ENCODE data around the gene UPK2. TPM values are rescaled to one million over a fixed set of nuclear protein-coding genes. Genes with fewer than 3 reads are reported as not detected.
"Not testable (repeated sequence)": the region's sequence is repeated elsewhere in the genome, so short reads cannot be mapped to it uniquely, and the experiment has no call there.

UPK2 gene
- total RNA-seq, 2 experiments from 2014 or later = not detected

DNA sequence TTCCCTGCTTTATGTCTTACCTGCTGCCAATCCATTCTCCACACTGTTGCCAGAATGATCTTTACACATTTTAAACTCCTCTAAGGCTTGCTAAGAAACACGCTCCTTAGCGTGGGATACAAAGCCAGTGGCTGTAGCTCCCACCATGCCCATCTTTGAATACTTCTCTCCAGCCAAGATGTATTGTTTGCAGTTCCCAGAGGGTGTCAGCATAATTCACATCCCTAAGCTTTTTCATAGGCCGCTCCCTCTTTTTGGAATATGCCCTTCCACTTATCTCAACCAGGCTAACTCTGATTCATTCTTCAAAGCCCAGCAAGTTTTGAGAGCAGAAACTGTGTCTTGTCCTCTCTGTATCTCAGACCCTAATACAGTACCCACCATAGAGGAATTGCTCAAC lies 8.1 kb upstream of the UPK2 start:
- ChIA-PET POLR2A (no interaction called here), CTCF (interaction anchor here (1.4 to 1.6 kb wide), 3 partner anchors 8 to 159 kb away, joined by 3 to 4 read pairs (median 4); partner anchors contain the start of gene UPK2)
- peaks cover 22% of the 10 kb centered on the region for H3K27me3 Mint-ChIP-seq (ENCODE audit: low read depth)
- peaks cover 10% of the 10 kb centered on the region for H3K4me1 Mint-ChIP-seq (ENCODE audit: low read depth)
- no peak overlapping the region for H3K4me3 Mint-ChIP-seq
- no peak for DNase-seq
- ATAC-seq = no peak
- H3K36me3 Mint-ChIP-seq (ENCODE audit: low read depth) = no peaks in the 10 kb centered on the region
- no peak overlapping the region for H3K27ac Mint-ChIP-seq
- no peaks in the 10 kb centered on the region for H3K9me3 Mint-ChIP-seq (ENCODE audit: insufficient read depth)

DNA sequence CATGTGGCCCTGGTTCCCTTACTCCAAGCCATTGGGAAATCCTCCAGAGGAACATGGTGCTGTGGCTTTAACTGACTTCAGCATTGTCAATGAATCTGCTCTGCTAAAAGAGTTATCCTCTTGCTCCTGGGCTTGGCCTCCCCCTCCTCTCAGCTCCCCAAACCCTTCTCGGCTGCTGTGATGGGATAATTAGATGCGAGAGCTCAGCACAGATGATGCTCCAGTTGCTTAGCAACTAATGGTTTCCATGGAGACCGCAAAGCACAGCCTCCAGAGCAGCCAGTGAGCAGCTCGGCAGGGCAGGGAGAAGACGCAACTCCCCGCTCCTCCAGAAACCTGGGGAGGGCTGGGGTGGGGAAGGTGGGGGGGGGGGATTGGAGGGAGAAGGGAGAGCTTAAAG lies 2.8 kb upstream of the UPK2 start:
- ATAC-seq = no peak
- no peak overlapping the region for H3K27ac Mint-ChIP-seq
- POLR2A ChIA-PET = no interaction called here
- H3K9me3 Mint-ChIP-seq (ENCODE audit: insufficient read depth) = no peaks in the 10 kb centered on the region
- peaks cover 5% of the 10 kb centered on the region for H3K4me1 Mint-ChIP-seq (ENCODE audit: low read depth)
- H3K4me3 Mint-ChIP-seq = no peak overlapping the region
- CTCF ChIA-PET = interaction anchor here (0.6 to 1.1 kb wide), 4 partner anchors 22 to 263 kb away, joined by 3 read pairs; no protein-coding TSS in a partner anchor
- DNase-seq = no peak
- peaks cover 14% of the 10 kb centered on the region for H3K27me3 Mint-ChIP-seq (ENCODE audit: low read depth)
- H3K36me3 Mint-ChIP-seq (ENCODE audit: low read depth) = no peaks in the 10 kb centered on the region

DNA sequence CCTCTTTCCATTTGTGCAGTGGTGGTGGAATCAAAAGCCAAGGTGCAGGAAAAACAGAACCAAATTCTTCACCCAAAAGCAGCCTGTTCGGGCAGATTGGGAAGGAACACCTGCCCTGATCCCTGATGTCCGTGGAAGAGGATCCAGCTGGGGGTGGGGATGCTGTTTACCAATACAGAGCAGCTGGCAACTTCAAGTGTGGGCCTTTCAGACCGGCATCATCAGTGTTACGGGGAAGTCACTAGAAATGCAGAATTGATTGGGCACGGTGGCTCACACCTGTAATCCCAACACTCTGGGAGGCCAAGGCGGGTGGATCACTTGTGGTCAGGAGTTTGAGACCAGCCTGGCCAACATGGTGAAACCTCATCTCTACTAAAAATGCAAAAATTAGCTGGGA lies 2.1 kb upstream of the UPK2 start:
- H3K36me3 Mint-ChIP-seq (ENCODE audit: low read depth); H3K27ac Mint-ChIP-seq; ATAC-seq; H3K9me3 Mint-ChIP-seq (ENCODE audit: insufficient read depth); H3K4me1 Mint-ChIP-seq (ENCODE audit: low read depth); H3K4me3 Mint-ChIP-seq; DNase-seq; POLR2A ChIA-PET: not testable (repeated sequence)
- H3K27me3 Mint-ChIP-seq (ENCODE audit: low read depth) = peaks cover 13% of the 10 kb centered on the region
- CTCF ChIA-PET = interaction anchor here (0.8 to 1.5 kb wide), 5 partner anchors 14 to 359 kb away, joined by 3 to 6 read pairs (median 3); no protein-coding TSS in a partner anchor

DNA sequence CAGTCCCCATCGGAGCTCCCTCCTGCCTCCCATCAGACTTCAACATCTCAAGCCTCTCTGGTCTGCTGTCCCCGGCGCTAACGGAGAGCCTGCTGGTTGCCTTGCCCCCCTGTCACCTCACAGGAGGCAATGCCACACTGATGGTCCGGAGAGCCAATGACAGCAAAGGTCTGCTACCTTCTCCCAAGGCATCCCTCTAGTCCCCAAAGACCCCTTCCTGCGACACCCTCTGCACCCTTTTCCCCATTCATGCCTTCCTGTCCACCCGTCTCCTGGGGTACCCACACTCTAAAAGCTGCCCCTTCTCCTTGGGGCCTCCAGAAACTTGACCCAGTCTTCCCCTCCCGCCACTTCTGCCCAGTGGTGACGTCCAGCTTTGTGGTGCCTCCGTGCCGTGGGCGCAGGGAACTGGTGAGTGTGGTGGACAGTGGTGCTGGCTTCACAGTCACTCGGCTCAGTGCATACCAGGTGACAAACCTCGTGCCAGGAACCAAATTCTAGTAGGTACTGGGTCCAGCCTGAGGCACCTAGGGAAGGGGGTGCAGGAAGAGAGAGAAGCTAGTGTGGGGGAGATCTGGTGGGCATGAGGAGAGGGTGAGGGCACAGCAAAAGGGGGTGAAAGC lies 860 bp downstream of the UPK2 start:
- H3K9me3 Mint-ChIP-seq (ENCODE audit: insufficient read depth) = no peaks in the 10 kb centered on the region
- ATAC-seq (no peak), DNase-seq (no peak)
- H3K4me3 Mint-ChIP-seq = no peak overlapping the region
- H3K27me3 Mint-ChIP-seq (ENCODE audit: low read depth) = peaks cover 5% of the 10 kb centered on the region
- no peak overlapping the region for H3K27ac Mint-ChIP-seq
- H3K4me1 Mint-ChIP-seq (ENCODE audit: low read depth) = peaks cover 5% of the 10 kb centered on the region
- CTCF ChIA-PET = interaction anchor here (1.0 to 2.2 kb wide), 16 partner anchors 10 to 362 kb away, joined by 3 to 15 read pairs (median 5); no protein-coding TSS in a partner anchor
- no peaks in the 10 kb centered on the region for H3K36me3 Mint-ChIP-seq (ENCODE audit: low read depth)
- POLR2A ChIA-PET = interaction anchor here (0.6 to 0.8 kb wide), 2 partner anchors 48 to 166 kb away, joined by 3 read pairs; partner anchors contain the start of gene DDX6

DNA sequence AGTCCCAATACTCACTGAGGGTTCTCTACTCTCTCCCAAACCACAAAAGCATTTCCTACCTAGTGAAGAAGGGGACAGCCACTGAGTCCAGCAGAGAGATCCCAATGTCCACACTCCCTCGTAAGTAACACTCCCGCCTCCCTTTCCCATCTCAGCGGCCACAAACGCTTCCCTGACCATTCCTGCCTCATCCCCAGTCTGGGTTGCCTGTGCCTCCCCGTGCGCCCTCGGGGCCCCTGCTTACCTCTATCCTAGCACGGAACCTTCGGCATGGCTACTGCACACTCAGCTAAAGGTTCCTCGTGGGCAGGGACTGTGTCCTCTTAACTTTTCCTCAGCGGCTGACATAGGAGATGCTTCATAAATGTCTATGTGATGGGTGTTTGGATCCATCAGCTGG lies 1.5 kb downstream of the UPK2 start:
- ChIA-PET CTCF (interaction anchor here (1.1 to 2.2 kb wide), 13 partner anchors 10 to 363 kb away, joined by 3 to 15 read pairs (median 5); no protein-coding TSS in a partner anchor), POLR2A (interaction anchor here (0.6 to 0.8 kb wide), 2 partner anchors 48 to 167 kb away, joined by 3 read pairs; partner anchors contain the start of gene DDX6)
- Mint-ChIP-seq H3K4me3 (no peak overlapping the region), H3K9me3 (ENCODE audit: insufficient read depth) (no peaks in the 10 kb centered on the region), H3K27me3 (ENCODE audit: low read depth) (peaks cover 5% of the 10 kb centered on the region), H3K27ac (no peak overlapping the region), H3K4me1 (ENCODE audit: low read depth) (peaks cover 5% of the 10 kb centered on the region), H3K36me3 (ENCODE audit: low read depth) (no peaks in the 10 kb centered on the region)
- no peak for ATAC-seq
- DNase-seq = no peak

DNA sequence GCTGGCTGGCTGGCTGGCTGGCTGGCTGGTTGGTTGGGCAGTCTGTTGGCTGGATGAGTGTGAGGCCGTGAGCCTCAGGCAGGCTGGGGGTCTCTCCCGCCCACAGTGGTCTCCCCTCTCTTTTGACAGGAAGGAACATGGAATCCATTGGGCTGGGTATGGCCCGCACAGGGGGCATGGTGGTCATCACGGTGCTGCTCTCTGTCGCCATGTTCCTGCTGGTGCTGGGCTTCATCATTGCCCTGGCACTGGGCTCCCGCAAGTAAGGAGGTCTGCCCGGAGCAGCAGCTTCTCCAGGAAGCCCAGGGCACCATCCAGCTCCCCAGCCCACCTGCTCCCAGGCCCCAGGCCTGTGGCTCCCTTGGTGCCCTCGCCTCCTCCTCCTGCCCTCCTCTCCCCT lies 1.9 kb downstream of the UPK2 start:
- ChIA-PET CTCF (interaction anchor here (1.2 to 2.2 kb wide), 5 partner anchors 22 to 268 kb away, joined by 5 to 15 read pairs (median 12); no protein-coding TSS in a partner anchor), POLR2A (no interaction called here)
- Mint-ChIP-seq H3K4me1 (ENCODE audit: low read depth) (peaks cover 5% of the 10 kb centered on the region), H3K27ac (no peak overlapping the region), H3K36me3 (ENCODE audit: low read depth) (no peaks in the 10 kb centered on the region), H3K4me3 (no peak overlapping the region), H3K27me3 (ENCODE audit: low read depth) (peaks cover 5% of the 10 kb centered on the region), H3K9me3 (ENCODE audit: insufficient read depth) (no peaks in the 10 kb centered on the region)
- ATAC-seq (no peak), DNase-seq (no peak)

DNA sequence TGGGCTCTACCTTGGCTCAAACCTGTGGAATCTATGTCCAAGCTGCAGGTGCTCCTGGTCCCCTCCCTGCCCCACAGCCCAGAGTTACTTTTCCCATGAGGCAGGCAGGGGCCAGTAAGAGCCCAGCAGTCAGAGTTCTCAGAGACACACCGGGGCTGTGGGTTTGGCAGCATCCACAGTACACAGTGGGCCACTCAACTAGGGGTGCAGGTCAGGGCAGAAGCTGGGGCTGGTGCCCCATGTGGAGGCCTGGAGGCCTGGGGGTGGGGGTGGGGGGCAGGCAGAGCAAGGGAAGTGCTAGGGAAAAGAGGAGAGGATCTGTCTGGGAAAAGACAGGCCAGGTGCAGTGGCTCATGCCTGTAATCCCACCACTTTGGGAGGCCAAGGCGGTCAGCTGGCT lies 2.5 kb downstream of the UPK2 start:
- peaks cover 5% of the 10 kb centered on the region for H3K27me3 Mint-ChIP-seq (ENCODE audit: low read depth)
- H3K4me1 Mint-ChIP-seq (ENCODE audit: low read depth) = peaks cover 5% of the 10 kb centered on the region
- no peak for ATAC-seq
- POLR2A ChIA-PET = no interaction called here
- H3K9me3 Mint-ChIP-seq (ENCODE audit: insufficient read depth) = no peaks in the 10 kb centered on the region
- no peak for DNase-seq
- CTCF ChIA-PET = interaction anchor here (1.7 kb wide), 1 partner anchor 52 kb away, joined by 4 read pairs; no protein-coding TSS in a partner anchor
- no peaks in the 10 kb centered on the region for H3K36me3 Mint-ChIP-seq (ENCODE audit: low read depth)
- no peak overlapping the region for H3K4me3 Mint-ChIP-seq
- H3K27ac Mint-ChIP-seq = no peak overlapping the region

DNA sequence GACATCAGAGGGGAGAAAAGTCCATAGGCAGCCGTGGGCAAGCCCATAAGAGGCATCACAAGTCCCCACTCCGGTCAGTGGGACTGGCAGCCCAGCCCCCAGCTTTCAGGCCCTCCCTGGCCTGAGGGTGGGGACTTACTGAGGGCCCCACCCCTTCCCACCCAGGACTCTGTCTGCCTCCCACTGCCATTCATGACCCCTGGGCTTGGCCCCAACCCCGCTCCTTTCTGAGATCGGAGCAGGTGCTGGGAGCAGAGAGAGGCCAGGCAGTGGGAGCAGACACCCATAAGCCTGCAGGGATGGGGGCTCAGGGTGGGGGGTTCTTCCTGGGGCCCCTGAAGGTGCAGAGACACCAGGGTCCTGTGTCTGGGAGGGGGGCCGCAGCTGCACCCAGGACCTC lies 5.1 kb downstream of the UPK2 start:
- Mint-ChIP-seq H3K9me3 (ENCODE audit: insufficient read depth) (no peaks in the 10 kb centered on the region), H3K27ac (no peak overlapping the region), H3K36me3 (ENCODE audit: low read depth) (no peaks in the 10 kb centered on the region), H3K27me3 (ENCODE audit: low read depth) (no peaks in the 10 kb centered on the region), H3K4me1 (ENCODE audit: low read depth) (peaks cover 5% of the 10 kb centered on the region), H3K4me3 (no peak overlapping the region)
- POLR2A ChIA-PET = no interaction called here
- CTCF ChIA-PET = no interaction called here
- ATAC-seq (no peak), DNase-seq (no peak)

DNA sequence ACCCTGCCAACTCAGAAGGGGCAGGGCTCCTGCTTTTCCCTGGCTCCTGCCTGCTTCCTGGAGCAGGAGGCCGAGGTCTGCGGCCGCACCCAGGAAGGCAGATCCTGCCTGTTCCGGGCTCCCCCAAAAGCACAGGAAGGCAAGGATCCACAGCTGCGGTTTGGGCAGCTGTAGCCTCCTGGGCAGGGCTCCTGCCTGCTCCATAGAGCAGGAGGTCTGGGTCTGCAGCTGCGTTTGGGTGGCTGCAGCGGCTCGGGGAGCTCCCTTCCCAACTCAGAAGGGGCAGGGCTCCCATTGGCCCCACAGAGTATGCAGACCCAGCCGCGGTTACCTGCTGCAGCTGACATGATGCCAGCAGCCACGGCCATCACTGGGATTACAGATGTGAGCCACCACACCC lies 5.5 kb downstream of the UPK2 start:
- ChIA-PET POLR2A (no interaction called here), CTCF (no interaction called here)
- DNase-seq (no peak), ATAC-seq (no peak)
- Mint-ChIP-seq H3K4me3 (no peak overlapping the region), H3K36me3 (ENCODE audit: low read depth) (no peaks in the 10 kb centered on the region), H3K27me3 (ENCODE audit: low read depth) (no peaks in the 10 kb centered on the region), H3K4me1 (ENCODE audit: low read depth) (peaks cover under 1% of the 10 kb centered on the region), H3K27ac (no peak overlapping the region), H3K9me3 (ENCODE audit: insufficient read depth) (no peaks in the 10 kb centered on the region)

DNA sequence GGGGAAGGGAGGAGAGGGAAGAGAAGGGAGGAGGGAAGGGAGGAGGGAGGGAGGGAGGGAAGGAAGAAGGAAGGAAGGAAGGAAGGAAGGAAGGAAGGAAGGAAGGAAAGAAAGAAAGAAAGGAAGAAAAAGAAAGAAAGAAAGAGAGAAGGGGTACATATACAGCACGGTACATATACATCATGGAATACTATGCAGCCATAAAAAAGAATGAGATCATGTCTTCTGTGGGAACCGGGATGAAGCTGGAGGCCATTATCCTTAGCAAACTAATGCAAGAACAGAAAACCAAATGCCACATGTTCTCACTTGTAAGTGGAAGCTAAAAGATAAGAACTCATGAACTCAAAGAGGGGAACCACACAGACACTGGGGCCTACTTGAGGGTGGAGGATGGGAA lies 13.4 kb downstream of the UPK2 start:
- H3K4me1 Mint-ChIP-seq (ENCODE audit: low read depth); DNase-seq; H3K27me3 Mint-ChIP-seq (ENCODE audit: low read depth); POLR2A ChIA-PET; H3K9me3 Mint-ChIP-seq (ENCODE audit: insufficient read depth); H3K4me3 Mint-ChIP-seq; CTCF ChIA-PET; H3K27ac Mint-ChIP-seq; ATAC-seq; H3K36me3 Mint-ChIP-seq (ENCODE audit: low read depth): not testable (repeated sequence)

DNA sequence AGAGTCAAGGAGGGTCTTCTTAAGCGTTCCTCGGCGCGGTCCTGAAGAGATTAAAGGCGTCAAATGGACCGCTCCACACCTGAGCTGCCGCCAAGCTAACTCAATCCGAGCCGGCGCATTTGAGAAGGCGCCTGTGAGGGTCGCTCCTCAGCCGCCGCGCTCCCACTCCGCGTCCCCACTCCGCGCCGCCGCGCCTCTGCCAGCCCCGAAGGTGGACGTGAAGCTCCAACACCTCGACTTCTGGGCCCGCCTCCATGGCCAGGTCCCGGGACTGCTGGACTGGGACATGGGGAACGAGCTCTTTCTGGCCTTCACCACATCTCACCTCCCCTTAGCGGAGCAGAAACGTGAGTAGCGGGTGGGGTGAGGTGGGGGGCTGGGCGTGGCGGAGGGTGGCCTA lies 15.5 kb downstream of the UPK2 start, which contains the start of gene FOXR1:
Gene FOXR1, plus strand, starts transcription at position 116 of the 400 bp plus-strand sequence. Its CDS starts 171 bp downstream, at position 287.
- Mint-ChIP-seq H3K36me3 (ENCODE audit: low read depth) (no peaks in the 10 kb centered on the region), H3K27me3 (ENCODE audit: low read depth) (peaks cover 15% of the 10 kb centered on the region), H3K4me3 (no peak within 1 kb of the TSS), H3K27ac (no peak within 1 kb of the TSS), H3K4me1 (ENCODE audit: low read depth) (no peaks in the 10 kb centered on the region), H3K9me3 (ENCODE audit: insufficient read depth) (no peaks in the 10 kb centered on the region)
- ChIA-PET POLR2A (no interaction called here), CTCF (no interaction called here)
- DNase-seq (no peak), ATAC-seq (no peak)

DNA sequence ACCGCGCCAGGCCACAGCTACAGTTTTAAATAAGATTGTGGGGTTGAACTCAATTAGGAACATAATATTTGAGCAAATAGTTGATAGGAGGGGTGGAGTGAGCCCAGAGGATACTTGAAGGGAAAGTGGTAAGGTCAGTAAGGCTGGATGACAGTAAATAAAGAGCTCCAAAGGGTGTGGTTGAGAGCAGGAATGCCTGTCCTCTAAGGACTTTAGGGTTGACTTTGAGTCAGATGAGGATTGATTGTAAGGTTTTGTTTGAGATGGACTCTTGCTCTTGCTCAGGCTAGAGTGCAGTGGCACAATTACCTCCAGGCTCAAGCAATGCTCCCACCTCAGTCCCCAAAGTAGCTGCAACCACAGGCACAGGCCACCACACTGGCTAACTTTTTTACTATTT lies 17.9 kb downstream of the UPK2 start:
- H3K27ac Mint-ChIP-seq = no peak overlapping the region
- ATAC-seq = no peak
- no peaks in the 10 kb centered on the region for H3K9me3 Mint-ChIP-seq (ENCODE audit: insufficient read depth)
- no peak overlapping the region for H3K4me3 Mint-ChIP-seq
- no peaks in the 10 kb centered on the region for H3K36me3 Mint-ChIP-seq (ENCODE audit: low read depth)
- DNase-seq = no peak
- H3K27me3 Mint-ChIP-seq (ENCODE audit: low read depth) = peaks cover 17% of the 10 kb centered on the region
- POLR2A ChIA-PET = no interaction called here
- CTCF ChIA-PET = no interaction called here
- no peaks in the 10 kb centered on the region for H3K4me1 Mint-ChIP-seq (ENCODE audit: low read depth)
